Nephron (organoid): ENCODE results near the gene AOC2.
"Not testable (repeated sequence)": the region's sequence is repeated elsewhere in the genome, so short reads cannot be mapped to it uniquely, and the experiment has no call there.

Source experiments
- H3K27ac Mint-ChIP-seq, 3 experiments: 2 replicates each; pipeline ENCODE4 v1.8.0; 2020; ENCODE audit warnings: mixed read lengths in 3 of 3, mild to moderate bottlenecking in 2 of 3, moderate library complexity in 1 of 3
- H3K27me3 Mint-ChIP-seq: 2 replicates; pipeline ENCODE4 v1.8.0; 2021; ENCODE audit warnings: low read depth, mild to moderate bottlenecking, moderate library complexity, mixed read lengths
- H3K36me3 Mint-ChIP-seq: 2 replicates; pipeline ENCODE4 v1.8.0; 2020; ENCODE audit warnings: low read depth, mixed read lengths
- H3K4me1 Mint-ChIP-seq: 2 replicates; pipeline ENCODE4 v1.8.0; 2020; ENCODE audit warnings: mixed read lengths
- H3K4me3 Mint-ChIP-seq, 3 experiments: 2 replicates each; pipeline ENCODE4 v1.8.0; 2020; ENCODE audit warnings: mild to moderate bottlenecking in 3 of 3, mixed read lengths in 3 of 3, moderate library complexity in 2 of 3
- H3K9me3 Mint-ChIP-seq: 2 replicates; pipeline ENCODE4 v1.8.0; 2020; ENCODE audit warnings: mixed read lengths
- TF ChIP-seq, protein P1 (sequence below), 3 experiments: fragments of 200-600 bp; sonication (generic); IDR thresholded peaks; one replicate each; pipeline ENCODE4 v1.5.0; 2021; ENCODE audit warnings: antibody characterized with exemption in 3 of 3; ENCODE audit not compliant: unreplicated experiment in 3 of 3

The AOC2 gene

GRCh38 chr17:42882166-42882565 is 37.8 kb downstream of the AOC2 start:
- no peak overlapping the region for H3K27ac Mint-ChIP-seq
- TF ChIP-seq, protein P1, sequence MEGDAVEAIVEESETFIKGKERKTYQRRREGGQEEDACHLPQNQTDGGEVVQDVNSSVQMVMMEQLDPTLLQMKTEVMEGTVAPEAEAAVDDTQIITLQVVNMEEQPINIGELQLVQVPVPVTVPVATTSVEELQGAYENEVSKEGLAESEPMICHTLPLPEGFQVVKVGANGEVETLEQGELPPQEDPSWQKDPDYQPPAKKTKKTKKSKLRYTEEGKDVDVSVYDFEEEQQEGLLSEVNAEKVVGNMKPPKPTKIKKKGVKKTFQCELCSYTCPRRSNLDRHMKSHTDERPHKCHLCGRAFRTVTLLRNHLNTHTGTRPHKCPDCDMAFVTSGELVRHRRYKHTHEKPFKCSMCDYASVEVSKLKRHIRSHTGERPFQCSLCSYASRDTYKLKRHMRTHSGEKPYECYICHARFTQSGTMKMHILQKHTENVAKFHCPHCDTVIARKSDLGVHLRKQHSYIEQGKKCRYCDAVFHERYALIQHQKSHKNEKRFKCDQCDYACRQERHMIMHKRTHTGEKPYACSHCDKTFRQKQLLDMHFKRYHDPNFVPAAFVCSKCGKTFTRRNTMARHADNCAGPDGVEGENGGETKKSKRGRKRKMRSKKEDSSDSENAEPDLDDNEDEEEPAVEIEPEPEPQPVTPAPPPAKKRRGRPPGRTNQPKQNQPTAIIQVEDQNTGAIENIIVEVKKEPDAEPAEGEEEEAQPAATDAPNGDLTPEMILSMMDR (IDR thresholded peaks at IDR 0.05; ENCODE audit: unreplicated experiment in 3 of 3), result no peak
- H3K27me3 Mint-ChIP-seq, result peaks cover 23% of the 10 kb centered on the region
- H3K4me3 Mint-ChIP-seq, result no peak overlapping the region
- H3K4me1 Mint-ChIP-seq, result no peaks in the 10 kb centered on the region
- no peaks in the 10 kb centered on the region for H3K9me3 Mint-ChIP-seq
- H3K36me3 Mint-ChIP-seq, result no peaks in the 10 kb centered on the region

DNA sequence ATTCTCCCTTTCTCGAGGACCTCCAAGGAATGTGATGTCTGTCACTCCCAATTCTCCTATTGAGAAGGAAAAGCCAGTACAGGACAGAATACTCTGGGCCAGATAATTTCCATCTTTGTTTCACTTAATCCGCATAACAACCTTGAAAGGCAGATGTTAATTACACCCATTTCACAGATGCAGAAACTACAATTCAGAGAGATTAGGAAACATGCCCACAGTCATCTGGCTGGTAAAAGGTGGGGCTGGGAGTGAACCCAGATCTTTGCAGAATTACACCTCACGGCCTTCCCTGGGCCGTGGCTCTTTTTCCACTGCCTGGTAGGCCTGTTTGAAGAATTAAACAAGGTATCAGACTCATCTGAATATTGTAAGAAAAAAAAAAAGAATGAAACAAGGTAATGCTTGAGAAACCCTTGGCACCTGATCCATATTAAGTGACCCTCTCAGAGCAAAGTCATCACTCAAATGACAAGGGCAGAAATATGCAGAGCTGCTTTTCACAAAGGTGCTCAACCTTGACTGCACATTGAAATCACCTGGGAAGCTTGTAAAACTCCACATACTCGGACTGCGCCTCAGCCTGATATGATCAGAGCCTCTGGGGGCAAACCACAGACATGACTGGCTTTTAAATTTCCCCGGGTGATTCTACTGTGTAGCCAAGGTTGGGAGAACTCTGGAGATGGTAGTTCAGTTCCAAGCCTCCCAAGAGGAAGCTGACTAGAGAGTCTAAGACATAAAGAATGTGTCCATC is 39.6 kb downstream of the AOC2 start:
- Mint-ChIP-seq H3K27ac (peak overlapping the region in 1 of 3 experiments; percentile 77), H3K4me3 (no peak overlapping the region), H3K9me3 (no peaks in the 10 kb centered on the region), H3K4me1 (no peaks in the 10 kb centered on the region), H3K27me3 (peaks cover 15% of the 10 kb centered on the region), H3K36me3 (no peaks in the 10 kb centered on the region)
- TF ChIP-seq, protein P1 (IDR thresholded peaks at IDR 0.05; ENCODE audit: unreplicated experiment in 3 of 3), result no peak

DNA sequence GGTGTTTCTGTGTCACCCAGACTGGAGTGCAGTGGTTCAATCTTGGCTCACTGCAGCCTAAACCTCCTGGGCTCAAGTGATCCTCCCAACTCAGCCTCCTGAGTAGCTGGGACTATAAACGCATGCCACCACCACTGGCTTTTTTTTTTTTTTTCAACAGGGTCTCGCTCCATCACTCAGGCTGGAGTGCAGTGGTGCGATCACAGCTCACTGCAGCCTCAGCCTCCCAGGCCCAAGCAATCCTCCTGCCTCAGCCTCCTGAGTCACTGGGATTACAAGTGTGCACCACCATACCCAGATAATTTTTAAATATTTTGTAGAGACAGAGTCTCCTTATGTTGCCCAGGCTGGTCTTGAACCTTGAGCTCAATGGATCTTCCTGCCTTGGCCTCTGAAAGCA is 41.4 kb downstream of the AOC2 start:
- H3K27ac Mint-ChIP-seq, H3K4me1 Mint-ChIP-seq, H3K9me3 Mint-ChIP-seq, H3K4me3 Mint-ChIP-seq, H3K27me3 Mint-ChIP-seq, H3K36me3 Mint-ChIP-seq: not testable (repeated sequence)

- H3K27ac Mint-ChIP-seq, result no peak overlapping the region
- H3K27me3 Mint-ChIP-seq, result no peaks in the 10 kb centered on the region
- H3K36me3 Mint-ChIP-seq, result no peaks in the 10 kb centered on the region
- peaks cover 4% of the 10 kb centered on the region for H3K4me1 Mint-ChIP-seq
- TF ChIP-seq, protein P1 (IDR thresholded peaks at IDR 0.05; ENCODE audit: unreplicated experiment in 3 of 3), result no peak
- H3K4me3 Mint-ChIP-seq, result no peak overlapping the region
- no peaks in the 10 kb centered on the region for H3K9me3 Mint-ChIP-seq
Observed at GRCh38 chr17:42886283-42887176, 42.1 kb downstream of the AOC2 start.

DNA sequence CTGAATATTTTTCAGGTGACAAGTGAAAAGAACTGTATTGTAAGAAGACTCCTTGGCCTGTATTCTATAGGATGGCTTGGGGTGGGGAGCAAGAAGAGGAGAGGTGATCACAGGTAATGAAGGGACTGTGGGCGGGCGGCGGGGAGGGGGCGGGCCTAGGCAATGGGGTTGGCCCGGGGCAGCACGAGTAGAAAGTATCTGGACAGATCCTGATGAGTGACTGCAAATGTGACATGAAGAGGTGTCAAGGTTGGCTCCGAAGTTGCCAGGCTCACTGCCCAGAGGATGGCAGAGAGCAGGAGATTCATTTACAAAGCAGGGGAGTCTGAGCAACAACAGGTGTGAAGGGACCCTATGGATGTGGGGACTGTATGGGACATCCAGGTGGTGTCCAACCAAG is 45.4 kb downstream of the AOC2 start:
- Mint-ChIP-seq H3K4me3 (no peak overlapping the region), H3K9me3 (no peaks in the 10 kb centered on the region), H3K36me3 (no peaks in the 10 kb centered on the region), H3K27ac (peak overlapping the region in 2 of 3 experiments; percentile 30 to 76), H3K4me1 (peaks cover 16% of the 10 kb centered on the region), H3K27me3 (peaks cover 5% of the 10 kb centered on the region)
- TF ChIP-seq, protein P1 (IDR thresholded peaks at IDR 0.05; ENCODE audit: unreplicated experiment in 3 of 3), result no peak

DNA sequence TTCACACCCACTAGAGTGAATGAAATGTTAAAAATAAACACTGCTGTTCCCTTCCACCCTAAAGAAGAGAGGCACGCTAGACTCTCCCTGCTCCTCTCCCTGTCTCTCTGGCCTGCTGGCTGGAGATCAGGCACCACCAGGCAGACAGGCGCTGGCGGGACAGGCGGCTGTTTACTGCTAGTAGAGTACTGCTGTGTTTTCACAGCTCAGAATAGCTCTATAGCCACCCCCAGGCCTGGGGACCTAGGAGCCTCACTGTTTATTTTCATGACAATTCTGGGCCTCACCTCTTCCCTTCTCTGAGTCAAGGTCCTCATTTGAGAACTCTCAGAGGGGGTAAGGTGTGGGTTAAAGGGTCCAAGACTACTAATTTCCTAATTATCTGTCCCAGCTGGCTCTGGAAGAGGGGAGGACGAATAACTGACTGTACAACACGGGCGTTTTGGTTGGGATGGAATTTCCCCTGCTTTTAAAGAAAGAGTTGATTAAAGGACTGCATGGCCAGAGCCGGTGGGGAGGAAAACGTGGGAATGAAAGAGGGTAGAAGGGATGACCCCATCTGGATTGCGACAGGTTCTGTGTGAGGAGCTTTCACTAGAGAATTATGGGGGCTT is 47.3 kb downstream of the AOC2 start:
- H3K4me1 Mint-ChIP-seq, result peaks cover 16% of the 10 kb centered on the region
- TF ChIP-seq, protein P1 (IDR thresholded peaks at IDR 0.05; ENCODE audit: unreplicated experiment in 3 of 3), result no peak
- H3K27me3 Mint-ChIP-seq, result peaks cover 5% of the 10 kb centered on the region
- H3K9me3 Mint-ChIP-seq, result no peaks in the 10 kb centered on the region
- no peaks in the 10 kb centered on the region for H3K36me3 Mint-ChIP-seq
- H3K4me3 Mint-ChIP-seq, result peak overlapping the region in 2 of 3 experiments; percentile 10 to 15
- H3K27ac Mint-ChIP-seq, result peak overlapping the region; percentile 95
